ENCODE data around the gene OTUD5.

Gene OTUD5

DNA sequence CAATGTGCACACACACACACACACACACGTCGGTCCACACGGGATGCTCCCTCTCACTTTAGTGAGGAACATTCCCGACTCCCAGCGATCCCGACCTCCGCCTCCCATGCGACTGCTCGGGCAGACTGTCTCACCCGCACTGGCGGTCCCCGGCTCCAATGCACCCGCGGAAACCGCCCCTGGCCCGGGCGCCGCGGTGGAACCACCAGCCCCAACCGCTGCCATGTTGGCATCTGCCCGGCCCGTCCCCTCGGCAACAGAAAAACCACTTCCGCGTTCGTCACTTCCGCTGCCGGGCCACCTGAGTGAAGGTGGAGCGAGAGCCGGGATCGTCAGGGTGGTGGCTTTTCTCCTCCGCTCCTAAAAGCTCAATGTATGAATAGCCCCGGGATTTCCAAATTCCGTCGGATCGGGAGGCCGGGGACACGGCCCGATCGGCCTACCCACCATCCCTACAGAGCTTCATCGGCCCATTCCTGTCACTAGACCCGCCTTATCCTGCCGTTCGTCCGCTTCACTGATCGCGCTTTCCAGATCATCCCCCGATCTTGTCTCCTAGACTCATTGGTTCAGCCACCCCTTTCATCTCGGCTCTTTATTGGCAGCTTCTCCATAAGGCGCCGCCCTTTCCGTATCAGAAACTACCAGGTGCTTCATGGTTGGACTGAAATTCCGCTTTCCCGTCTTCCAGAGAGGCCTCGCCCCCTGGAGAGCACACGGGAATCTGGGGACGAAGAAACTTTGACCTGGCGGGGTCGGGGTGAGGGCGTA, 45.8 kb downstream of the OTUD5 start, which contains the start of gene SLC35A2:
TSS of gene SLC35A2 (minus strand) at position 235 of the 771 bp plus-strand sequence. CDS start at position 225, 10 bp downstream.
- peak; percentile 84 for DNase-seq (ENCODE audit: low spot score)

DNA sequence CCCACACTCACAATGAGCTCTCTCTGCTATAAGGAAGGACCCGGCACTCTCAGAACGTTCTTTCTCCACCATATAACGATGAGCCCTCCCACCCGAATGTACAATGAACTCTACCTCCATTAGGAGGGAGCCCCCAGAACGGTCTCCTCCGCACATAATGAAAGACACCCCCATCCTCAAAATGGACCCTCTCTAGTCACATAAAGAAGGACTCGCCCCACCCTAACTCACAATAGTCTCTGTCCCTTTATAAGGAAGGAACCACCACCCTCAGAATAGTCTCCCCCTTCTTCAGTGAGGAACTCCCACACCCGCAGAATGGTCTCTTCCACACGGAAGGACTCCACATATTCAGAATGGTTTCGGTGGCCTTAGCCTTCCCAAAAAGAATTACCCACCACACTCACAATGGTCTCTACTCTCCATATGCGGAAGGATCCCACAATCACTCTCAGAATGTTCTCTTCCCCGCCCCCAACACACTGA, 46.4 kb downstream of the OTUD5 start:
- no peak for DNase-seq (ENCODE audit: low spot score)

DNA sequence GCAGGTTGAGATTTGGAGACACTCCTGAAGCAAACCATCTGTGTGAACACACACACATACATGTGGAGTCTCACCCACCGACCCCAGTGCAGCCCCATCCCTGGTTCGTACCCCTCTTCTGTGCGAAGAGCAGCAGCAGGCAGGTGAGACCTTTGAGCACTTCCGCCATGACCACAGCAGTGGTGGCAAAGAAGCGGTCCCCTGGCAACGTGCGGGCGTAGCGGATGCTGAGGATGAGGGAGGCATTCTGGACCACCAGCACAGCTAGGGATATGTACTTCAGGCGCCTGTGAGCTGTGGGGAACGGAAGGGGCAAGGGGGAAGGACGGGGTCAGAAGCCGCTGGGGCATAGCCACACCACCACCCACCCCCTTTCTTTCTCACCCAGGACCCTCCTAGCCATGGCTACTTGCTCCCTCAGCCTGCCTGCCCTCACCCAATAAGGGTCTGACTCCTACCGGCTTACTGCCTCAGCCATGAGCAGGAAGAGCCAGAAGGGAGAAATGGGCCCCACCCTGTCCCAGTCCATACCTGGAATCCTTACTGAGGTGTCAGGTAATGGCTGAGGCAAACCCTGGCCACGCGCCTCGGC, 47.6 kb downstream of the OTUD5 start:
- no peak for DNase-seq (ENCODE audit: low spot score)

DNA sequence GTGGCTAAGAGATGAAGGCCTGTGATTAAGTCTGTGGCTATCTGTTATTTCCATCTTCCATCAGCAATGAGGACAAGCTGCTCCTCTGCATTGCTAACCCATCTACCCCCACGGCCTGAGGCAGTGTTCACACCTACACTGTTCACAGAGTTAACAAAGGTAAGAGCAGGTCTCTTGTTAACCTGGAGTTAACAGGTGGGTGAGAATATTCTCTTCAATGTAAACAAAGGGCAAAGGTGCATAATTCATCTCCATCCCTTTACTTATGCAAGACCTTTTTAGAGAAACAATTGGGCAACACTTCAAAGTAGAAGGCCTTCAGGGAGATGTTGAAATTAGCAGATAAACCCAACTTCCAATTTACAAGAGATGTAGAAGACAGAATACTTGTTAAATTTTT, 48.8 kb downstream of the OTUD5 start:
- DNase-seq (ENCODE audit: low spot score), result no peak

DNA sequence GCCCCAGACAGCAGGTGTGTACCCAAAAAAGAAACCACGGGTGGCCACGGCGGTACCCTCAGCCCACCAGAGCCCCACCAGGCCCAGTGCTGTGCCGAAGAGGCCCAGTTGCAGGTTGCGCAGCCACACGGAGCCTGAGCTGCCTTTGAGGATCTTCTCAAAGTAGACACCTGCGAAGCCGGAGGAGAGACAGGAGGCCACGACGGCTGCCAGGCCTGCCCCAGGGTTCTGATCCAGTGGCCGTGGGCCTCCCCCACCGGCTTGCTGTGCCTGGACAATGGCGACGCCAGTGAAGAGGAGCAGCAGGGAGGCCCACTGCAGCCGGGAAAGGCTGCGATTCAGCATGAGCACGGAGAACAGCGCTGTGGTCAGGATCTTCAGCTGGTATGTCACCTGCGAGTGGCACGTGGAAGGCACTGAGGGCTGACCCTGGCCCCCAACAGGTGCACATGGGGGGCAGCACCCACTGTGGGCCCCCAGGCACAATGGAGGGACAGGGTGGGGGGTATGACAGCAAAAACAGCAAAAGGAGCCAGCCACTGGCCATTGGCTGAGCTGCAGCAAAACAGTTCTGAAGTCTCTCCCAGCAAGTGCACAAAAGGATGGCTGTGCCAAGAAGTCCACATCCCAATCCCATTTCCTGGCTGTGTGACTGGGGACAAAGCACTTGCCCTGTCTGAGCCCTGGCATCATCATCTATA, 52.2 kb downstream of the OTUD5 start:
- no peak for DNase-seq (ENCODE audit: low spot score)

DNA sequence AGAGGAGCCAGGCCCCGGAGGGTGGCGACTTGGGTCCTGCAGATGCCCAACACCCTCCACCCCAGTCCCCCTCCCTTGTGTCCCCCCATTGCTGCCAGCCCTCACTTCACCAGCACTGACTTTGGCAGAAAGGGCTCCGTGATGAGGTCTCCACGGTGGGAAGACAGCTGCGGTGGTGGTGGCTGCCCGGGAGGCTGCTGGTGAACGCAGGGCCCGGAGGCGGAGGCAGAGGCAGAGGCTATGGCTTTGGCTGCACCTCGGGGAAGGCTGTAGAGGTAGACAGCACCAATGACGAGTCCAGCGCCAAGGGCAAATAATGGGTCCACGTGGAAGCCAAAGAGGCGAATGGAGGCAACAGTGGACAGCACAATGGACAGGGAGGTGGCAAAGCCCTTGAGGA, 52.8 kb downstream of the OTUD5 start:
- DNase-seq (ENCODE audit: low spot score), result no peak

DNA sequence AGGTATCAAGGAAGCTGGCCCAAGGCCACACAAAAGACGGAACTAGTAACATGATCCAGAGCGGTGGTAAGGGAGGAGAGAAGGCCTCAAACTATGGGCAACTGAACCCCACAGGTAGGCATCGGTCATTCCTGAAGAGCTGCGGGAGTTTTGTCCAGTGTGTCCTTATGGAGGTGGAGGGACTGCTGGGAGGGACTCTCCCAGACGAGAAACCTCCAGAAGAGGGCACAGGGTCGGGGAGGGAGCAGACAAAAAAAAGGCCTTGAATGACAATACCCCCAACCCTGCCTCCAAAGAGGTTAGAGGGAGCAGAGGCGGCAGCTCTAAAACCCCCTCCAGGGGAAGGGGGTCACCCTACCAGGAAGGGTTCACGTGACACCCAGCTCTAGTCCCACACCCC, 53.2 kb downstream of the OTUD5 start:
- DNase-seq (ENCODE audit: low spot score), result no peak

DNA sequence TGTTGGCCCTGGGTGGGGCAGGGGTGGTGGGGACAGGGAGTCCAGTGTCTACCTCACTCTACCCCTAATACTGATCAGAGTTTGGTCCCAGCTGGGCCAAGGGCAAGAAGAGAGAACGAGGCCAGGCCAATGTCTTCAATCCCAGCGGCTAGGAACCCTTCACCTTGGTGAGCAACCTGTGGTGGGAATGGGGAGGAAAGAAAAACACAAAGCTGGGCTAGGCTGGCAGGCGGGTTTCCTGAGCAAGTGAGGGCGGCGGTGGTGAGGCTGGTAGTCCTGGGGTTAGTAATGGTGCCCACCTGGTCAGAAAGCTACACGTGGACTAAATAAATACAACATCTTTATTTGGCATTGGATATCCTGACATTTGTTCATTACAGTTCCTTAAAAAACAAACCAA, 54.1 kb downstream of the OTUD5 start:
- DNase-seq (ENCODE audit: low spot score), result no peak

DNA sequence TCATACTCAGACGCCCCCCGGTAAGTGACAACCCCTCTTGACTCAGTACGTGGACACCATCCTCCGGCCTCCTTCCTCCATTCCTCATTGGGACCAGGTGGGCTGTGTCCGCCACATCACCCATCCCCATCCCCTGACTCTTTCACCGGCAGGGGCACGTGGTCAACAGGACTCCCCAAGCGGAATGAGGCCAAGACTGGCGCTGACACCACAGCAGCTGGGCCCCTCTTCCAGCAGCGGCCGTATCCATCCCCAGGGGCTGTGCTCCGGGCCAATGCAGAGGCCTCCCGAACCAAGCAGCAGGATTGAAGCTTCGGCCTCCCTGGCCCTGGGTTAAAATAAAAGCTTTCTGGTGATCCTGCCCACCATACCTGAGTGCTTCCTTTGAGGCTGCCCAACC, 54.6 kb downstream of the OTUD5 start:
- no peak for DNase-seq (ENCODE audit: low spot score)

DNA sequence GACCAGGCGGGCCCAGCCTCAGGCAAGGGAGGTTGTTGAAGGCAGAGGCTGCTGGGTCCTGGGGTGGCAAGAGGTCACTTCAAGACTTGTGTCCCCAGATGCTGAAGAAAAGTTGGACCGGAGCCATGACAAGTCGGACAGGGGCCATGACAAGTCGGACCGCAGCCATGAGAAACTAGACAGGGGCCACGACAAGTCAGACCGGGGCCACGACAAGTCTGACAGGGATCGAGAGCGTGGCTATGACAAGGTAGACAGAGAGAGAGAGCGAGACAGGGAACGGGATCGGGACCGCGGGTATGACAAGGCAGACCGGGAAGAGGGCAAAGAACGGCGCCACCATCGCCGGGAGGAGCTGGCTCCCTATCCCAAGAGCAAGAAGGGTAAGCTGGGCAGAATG, 55.3 kb downstream of the OTUD5 start:
- DNase-seq (ENCODE audit: low spot score), result no peak

DNA sequence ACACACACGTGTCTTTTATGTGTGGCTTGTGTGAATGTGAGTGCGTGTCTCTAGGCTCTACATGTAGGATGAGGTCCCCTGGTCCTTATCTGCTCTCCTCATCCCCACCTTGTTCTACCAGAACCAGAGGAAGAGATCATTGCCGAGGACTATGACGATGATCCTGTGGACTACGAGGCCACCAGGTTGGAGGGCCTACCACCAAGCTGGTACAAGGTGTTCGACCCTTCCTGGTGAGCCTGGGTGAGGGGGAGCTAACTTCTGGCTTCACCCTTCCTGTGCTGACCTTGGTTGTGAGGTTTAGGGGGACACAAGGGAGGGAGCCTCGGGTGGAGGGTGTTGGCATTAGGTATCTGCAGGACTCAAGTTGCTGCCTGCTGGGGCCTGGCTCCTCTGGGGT, 56.3 kb downstream of the OTUD5 start:
- no peak for DNase-seq (ENCODE audit: low spot score)

DNA sequence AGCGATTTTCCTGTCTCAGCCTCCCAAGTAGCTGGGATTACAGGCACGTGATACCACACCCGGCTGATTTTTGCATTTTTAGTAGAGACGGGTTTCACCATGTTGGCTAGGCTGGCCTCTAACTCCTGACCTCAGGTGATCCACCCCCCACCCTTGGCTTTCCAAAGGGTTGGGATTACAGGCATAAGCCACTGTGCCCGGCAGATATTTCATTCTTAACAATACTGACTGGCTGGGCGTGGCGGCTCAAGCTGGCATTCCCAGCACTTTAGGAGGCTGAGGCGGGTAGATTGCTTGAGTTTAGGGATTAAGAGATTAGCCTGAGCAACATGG, 58.4 kb downstream of the OTUD5 start:
- no peak for DNase-seq (ENCODE audit: low spot score)

DNA sequence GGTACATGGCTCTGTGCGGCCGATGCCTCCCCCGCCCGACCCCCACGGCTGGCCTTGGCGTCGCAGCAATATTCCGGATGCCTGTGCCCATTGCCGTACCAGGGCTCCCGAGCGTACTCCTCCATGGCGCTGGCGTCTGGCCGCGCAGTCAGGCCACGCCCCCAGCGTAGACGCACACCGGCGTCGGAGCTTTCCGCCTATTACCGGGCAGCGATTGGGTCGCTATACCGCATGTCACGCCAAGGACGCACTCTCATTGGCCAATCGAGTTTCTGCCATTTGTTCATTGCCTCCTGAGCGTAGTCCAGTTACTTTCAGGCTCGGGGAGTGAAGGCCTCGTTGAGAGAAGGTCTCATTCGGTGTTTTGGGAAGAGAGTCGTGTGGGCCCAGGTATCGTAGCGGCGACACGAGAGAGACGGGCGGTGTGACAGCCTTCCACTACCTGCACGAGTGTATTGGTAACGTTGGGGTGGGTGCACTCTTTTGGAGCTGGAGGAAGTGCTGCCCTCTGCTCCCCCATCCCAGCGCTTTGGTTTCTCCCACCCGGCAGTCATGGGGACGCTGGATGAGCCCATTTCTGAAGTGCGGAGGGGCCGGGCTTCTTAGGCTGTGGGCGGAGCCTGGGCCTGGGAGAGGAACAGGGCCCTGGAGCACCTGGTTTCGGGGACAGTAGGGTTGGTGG, 59.6 kb downstream of the OTUD5 start, which contains the start of the genes PQBP1 and TIMM17B:
TSS of gene PQBP1 (plus strand) at position 306 of the 682 bp plus-strand sequence. CDS start 580 bp downstream, outside the sequence.
TSS of gene TIMM17B (minus strand) at position 144 of the 682 bp plus-strand sequence. CDS start at position 125, 19 bp downstream.
- DNase-seq (ENCODE audit: low spot score), result peak; percentile 91

DNA sequence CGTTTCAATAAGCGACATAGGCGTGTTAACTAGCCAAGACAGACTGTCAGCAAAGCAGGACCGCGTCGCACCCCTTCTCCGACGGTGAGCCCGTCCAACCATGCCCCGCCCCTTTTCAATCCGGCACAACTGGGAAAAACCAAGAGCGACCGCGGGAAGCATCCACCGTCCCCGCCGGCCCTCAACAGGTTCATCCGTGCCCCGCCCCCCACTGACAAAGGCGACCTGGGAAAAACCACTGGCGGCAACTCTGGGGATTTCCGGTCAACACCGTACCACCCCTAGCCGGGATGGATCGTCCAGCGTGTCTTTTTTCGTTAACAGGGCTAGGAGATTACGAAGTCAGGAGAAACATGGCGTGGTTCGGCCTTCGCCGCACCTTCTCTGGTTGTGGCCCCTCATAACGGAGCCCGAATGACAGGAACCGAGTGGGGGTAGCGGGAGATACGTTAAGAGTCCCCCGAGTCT, 60.2 kb downstream of the OTUD5 start:
- DNase-seq (ENCODE audit: low spot score), result peak; percentile 57

DNA sequence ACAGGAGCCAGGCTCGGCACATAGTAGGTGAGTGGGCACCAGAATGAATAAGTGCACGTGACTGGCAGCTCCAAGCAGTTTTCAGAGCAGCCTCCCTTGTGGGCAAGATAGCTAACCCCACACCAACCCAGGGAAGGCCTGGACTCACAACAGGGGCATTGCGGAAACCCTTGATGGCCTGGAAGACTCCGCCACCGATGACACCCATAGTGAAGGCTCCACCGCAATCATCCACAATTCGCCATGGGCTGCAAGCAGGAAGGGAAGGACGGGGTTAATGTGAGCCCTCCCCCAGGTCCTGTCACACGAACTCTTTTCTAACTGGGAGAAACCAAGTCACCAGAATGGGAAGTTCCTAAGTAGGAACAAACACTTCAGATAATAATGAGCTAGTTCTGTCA, 60.8 kb downstream of the OTUD5 start:
- DNase-seq (ENCODE audit: low spot score), result no peak

DNA sequence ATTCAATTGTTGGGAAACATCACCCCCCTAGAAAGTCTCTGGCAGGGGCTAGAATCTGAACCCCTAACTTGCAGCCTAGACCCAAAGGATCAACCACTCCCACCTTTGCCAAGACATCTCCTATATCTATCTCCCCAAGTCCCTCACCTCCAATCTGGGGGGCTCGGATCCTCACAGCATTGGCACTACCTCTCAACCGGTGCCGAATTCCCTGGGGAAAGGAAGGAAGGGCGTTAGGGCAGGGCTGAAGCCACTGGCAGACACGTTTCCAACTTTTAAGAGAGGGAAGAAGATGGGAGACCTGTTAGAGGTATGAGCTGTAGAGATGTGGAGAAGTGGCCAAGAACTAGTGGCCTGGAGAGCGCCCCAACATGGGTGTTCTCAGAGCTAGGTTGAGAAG, 62.5 kb downstream of the OTUD5 start:
- no peak for DNase-seq (ENCODE audit: low spot score)

DNA sequence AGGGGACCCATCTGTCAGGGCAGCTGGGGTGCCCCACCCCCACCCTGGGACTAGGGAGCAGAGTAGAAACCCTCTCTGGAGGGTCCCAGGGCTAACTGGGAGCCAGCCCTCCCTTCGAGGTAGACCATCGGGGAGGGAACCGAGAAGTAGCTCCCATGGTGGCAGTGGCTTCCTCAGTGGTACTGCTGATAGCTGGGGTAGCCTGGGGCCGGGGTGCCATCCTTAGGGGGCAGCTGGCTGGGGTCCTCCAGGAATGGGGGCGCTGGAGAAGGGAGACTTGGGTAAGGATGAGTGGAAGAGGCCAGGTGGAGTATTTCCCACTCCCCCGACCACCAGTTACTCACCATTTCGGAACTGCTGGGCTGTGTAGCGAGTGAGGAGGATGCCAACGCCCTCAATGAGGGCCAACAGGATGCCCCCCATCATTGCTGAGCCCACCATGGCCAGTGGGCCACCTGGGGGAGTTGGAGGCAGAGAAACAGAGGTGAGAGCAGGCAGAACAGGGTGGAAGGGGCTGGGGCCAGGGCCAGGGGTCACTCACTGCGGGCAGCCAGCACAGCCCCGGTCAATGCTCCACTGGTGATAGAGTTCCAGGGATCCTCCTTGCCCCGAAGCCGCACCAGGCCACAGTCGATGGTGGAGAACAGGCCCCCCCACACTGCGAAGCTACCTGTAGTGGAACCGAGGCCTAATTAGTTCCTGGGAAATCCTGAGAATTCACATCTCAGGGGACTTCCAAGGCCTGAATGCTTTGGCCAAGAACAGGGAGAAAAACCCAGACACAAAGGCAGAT, 63.7 kb downstream of the OTUD5 start:
- DNase-seq (ENCODE audit: low spot score), result no peak

DNA sequence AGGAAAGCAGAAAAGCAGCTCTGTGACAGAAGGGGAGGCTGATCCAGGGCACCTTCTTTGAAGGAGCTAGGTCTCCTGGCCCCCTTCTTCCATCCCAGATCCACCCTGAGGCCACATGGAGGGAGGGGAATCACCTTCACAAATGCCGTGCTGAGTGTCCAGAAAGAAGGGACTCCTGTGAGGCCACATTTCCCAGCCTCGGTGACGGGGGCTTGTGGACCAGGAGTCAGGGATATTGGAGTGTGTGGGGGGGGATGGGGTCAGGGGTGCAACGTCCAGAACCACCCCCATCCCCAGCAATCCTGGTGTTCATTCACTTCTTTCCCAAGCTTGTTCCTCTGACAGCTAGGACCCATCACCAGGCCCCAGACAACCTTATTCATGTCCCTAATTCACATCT, 64.5 kb downstream of the OTUD5 start:
- DNase-seq (ENCODE audit: low spot score), result no peak

DNA sequence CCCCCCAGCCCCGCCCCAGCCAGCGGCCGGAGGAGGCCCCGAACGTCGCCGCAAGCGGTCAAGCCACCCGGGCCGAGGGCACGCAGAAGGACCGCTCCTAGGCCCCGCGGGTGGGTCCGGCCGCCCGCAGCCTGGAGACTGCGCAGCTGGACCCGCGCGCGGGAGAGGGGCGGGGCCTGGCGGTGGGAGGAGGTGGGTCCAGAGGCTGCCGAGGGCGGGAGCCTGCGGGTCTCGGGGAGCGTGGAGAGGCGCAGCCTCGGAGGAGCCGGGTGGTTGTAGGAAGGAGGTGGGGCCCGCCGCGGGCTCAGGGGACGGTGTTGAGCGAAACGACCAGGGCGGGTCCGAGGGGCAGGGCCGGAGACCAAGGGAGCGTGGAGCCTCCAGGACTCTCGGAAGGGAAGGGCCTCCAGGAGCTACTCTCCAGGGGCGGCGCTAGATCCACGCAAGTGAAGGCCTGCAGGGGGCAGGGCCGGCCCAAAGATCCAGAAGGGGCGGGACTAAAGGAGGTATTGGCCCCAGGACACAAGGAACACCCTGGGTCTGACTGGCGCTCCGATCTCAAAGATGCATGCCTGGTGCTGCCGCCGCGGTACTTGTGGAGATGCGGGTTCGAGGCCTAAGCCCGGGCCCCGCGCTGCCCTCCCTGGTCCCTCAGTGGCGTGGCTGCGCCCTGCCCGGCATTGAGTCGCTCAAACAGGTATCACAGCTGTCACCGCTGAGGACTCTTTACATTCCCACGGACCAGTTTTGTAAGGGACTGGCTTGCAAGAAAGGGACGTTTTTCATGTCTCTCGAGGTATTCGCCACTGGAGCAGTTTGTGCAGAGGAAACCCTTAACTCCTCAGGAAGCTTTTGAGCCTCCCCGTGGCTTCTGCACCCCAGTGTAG, 65.8 kb downstream of the OTUD5 start:
- DNase-seq (ENCODE audit: low spot score), result peak; percentile 66

DNA sequence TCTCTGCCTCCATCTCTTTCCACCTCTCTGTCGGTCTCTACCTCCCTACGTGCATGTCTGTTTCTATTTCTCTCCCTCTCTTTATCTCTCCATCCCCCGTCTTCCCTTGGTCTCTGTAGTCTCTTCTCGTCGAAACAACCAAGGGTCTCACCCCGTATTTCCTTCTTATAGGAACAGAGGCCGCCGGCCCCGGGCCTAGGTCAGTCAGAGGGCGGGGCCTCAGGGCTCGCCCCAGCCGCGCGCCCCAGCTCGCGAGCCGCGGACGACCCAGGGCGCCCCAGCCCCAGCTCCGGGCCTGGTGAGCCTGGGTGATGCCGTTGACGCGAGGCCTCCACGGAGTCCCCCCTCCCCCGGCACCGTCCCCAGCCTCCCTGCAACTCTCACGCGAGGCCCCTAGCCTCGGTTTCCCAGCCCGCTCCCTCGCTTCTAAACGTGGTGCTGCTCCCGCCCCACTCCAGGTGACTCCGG, 66.4 kb downstream of the OTUD5 start:
- DNase-seq (ENCODE audit: low spot score), result no peak
